Heart left ventricle (tissue), 13 donors: ENCODE measurements around the gene RND3.

Source experiments
- POLR2A ChIP-seq, 2 donors: fragments of 450-650 bp; IDR thresholded peaks; one replicate each; pipeline ENCODE4 v1.6.1; 2017; ENCODE audit warnings: antibody characterized with exemption in 2 of 2, mild to moderate bottlenecking in 2 of 2, moderate library complexity in 2 of 2
- TF ChIP-seq, protein P1 (sequence below), 12 donors: fragments of 200-600 bp; sonication (generic) in 4 of 12; IDR thresholded peaks; one replicate each; pipeline versions ENCODE4 v1.5.0 to v1.8.0; 2018 to 2022; ENCODE audit warnings: antibody characterized with exemption in 12 of 12, mild to moderate bottlenecking in 5 of 12
- donor health status: ischemic (EF 13 %, LVEDD 7.1; RV severe dilation, severe dysfunction).
- donor health status: DM: no; HTN: yes; CAD: no.
- donor health status: DM: no; HTN: no; CAD: no.
- donor health status: ischemic (EF 25% LVEDD 6.9; RV normal size, moderate dysfunction).
- donor health status: ischemic (EF 25% LVEDD 5.7; RV mildly dilated, moderate dysfunction).
- donor health status: ischemic (EF 35%, LVEDD 5.7; RV mildly dilated, moderate dysfunction).
- donor health status: nonischemic (EF 11% LVEDD 7.7; RV severe dilation, severe dysfunction).
- donor health status: DM: yes; HTN: yes; CAD: no.
- donor health status: PGD.
- donor health status: ischemic (EF 29% LVEDD 5.4; RV normal size, mild dysfunction).
- donor health status: nonischemic (EF 23%, LVEDD 6.1; RV moderate dilation, normal function).

DNA sequence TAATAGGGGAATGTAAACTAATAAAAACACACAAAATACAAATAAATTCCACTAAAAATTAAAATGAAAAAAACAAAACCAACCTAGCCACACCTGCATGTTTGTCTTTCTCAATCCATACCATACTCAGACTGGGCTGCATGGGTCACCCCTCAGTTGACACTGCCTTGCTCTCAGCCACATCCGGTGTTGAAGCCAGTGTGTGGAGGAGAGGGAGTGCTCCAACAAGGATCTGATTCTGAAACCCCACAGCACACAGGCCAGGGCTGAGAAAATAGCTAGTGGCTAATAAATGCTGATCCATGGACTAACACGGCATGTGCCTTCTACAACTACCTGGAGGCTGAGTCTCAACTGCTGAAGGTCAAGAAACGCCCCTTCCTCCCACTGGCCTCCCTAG is 13.7 kb downstream of the RND3 start:
- TF ChIP-seq, protein P1, sequence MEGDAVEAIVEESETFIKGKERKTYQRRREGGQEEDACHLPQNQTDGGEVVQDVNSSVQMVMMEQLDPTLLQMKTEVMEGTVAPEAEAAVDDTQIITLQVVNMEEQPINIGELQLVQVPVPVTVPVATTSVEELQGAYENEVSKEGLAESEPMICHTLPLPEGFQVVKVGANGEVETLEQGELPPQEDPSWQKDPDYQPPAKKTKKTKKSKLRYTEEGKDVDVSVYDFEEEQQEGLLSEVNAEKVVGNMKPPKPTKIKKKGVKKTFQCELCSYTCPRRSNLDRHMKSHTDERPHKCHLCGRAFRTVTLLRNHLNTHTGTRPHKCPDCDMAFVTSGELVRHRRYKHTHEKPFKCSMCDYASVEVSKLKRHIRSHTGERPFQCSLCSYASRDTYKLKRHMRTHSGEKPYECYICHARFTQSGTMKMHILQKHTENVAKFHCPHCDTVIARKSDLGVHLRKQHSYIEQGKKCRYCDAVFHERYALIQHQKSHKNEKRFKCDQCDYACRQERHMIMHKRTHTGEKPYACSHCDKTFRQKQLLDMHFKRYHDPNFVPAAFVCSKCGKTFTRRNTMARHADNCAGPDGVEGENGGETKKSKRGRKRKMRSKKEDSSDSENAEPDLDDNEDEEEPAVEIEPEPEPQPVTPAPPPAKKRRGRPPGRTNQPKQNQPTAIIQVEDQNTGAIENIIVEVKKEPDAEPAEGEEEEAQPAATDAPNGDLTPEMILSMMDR (IDR thresholded peaks at IDR 0.05) = no peak
- TF ChIP-seq POLR2A (IDR thresholded peaks at IDR 0.05) = no peak
